Activated B cell treated with CpG ODN at 0.5 μM for 24 hours (primary cell): ENCODE data around the gene RBM47. TPM values are rescaled to one million over a fixed set of nuclear protein-coding genes. Genes with fewer than 3 reads are reported as not detected.
A peak's percentile ranks its signal among the peaks of the same experiment; 100 is the strongest.
"Not testable (repeated sequence)": the region's sequence is repeated elsewhere in the genome, so short reads cannot be mapped to it uniquely, and the experiment has no call there.

Experiments
- ATAC-seq: fragments of 200-7000 bp; cut with Tn5 transposase; one replicate; pipeline ENCODE4 v1.10.0; 2021; ENCODE audit warnings: low read depth, mild to moderate bottlenecking, moderate library complexity
- CTCF ChIA-PET: fragments of 350-600 bp; sonication (Branson Sonifier 250); formaldehyde crosslinking; loops from one replicate; lab custom pipeline; 2021; ENCODE audit warnings: antibody characterized with exemption; lab: Charles Lee
- POLR2A ChIA-PET: fragments of 350-600 bp; sonication (Branson Sonifier 250); formaldehyde crosslinking; loops from one replicate; lab custom pipeline; 2021; ENCODE audit warnings: antibody characterized with exemption; lab: Charles Lee
- DNase-seq: peaks from one replicate; pipeline ENCODE4 v3.0.0; 2022
- H3K27ac Mint-ChIP-seq: one replicate; pipeline ENCODE4 v1.8.0; 2020; ENCODE audit warnings: mixed read lengths
- H3K27me3 Mint-ChIP-seq: one replicate; pipeline ENCODE4 v1.8.0; 2021; ENCODE audit warnings: mixed read lengths
- H3K36me3 Mint-ChIP-seq: one replicate; pipeline ENCODE4 v1.8.0; 2021; ENCODE audit warnings: low read depth, mixed read lengths
- H3K4me1 Mint-ChIP-seq: one replicate; pipeline ENCODE4 v1.8.0; 2021; ENCODE audit warnings: mixed read lengths
- H3K4me3 Mint-ChIP-seq: one replicate; pipeline ENCODE4 v1.8.0; 2020; ENCODE audit warnings: mild to moderate bottlenecking, mixed read lengths
- H3K9me3 Mint-ChIP-seq: one replicate; pipeline ENCODE4 v1.8.0; 2020; ENCODE audit warnings: mixed read lengths
- CTCF ChIP-seq: fragments of 200-600 bp; IDR thresholded peaks from one replicate; pipeline ENCODE4 v1.8.0; 2022; ENCODE audit warnings: antibody characterized with exemption, mild to moderate bottlenecking
- intact Hi-C: fragments of 100-400 bp; cut with micrococcal nuclease; formaldehyde crosslinking; loops from one replicate; pipeline ENCODE4 v1.15.1; 2024
- total RNA-seq: library from RNA; stranded (reverse); gene quantifications from 2 replicates; pipeline ENCODE4 v1.2.3, GENCODE V29; 2022

Gene RBM47
- total RNA-seq, 1 donor from 2014 or later: 8.0 TPM

- ATAC-seq (no peak), DNase-seq (no peak)
- H3K27me3 Mint-ChIP-seq: no peaks in the 10 kb centered on the region
- CTCF ChIA-PET: no interaction called here
- no peak overlapping the region for H3K4me3 Mint-ChIP-seq
- intact Hi-C loops: no loop called here
- H3K36me3 Mint-ChIP-seq: no peaks in the 10 kb centered on the region
- TF ChIP-seq CTCF: no peak
- no peaks in the 10 kb centered on the region for H3K9me3 Mint-ChIP-seq
- peaks cover 10% of the 10 kb centered on the region for H3K4me1 Mint-ChIP-seq
- POLR2A ChIA-PET: interaction anchor here (0.6 kb wide), 1 partner anchor 68 kb away, joined by 4 read pairs; no protein-coding TSS in a partner anchor
- H3K27ac Mint-ChIP-seq: no peak overlapping the region
Observed at GRCh38 chr4:40524366-40525041, 105.2 kb downstream of the RBM47 start.

GRCh38 chr4:40523581-40523980 is 106.1 kb downstream of the RBM47 start:
- peaks cover 10% of the 10 kb centered on the region for H3K4me1 Mint-ChIP-seq
- DNase-seq: no peak
- ChIA-PET POLR2A (no interaction called here), CTCF (no interaction called here)
- no peak for TF ChIP-seq CTCF
- H3K36me3 Mint-ChIP-seq: no peaks in the 10 kb centered on the region
- no peaks in the 10 kb centered on the region for H3K9me3 Mint-ChIP-seq
- H3K27ac Mint-ChIP-seq: no peak overlapping the region
- no peaks in the 10 kb centered on the region for H3K27me3 Mint-ChIP-seq
- no peak overlapping the region for H3K4me3 Mint-ChIP-seq
- intact Hi-C loops: no loop called here
- no peak for ATAC-seq

GRCh38 chr4:40521957-40522356 is 107.7 kb downstream of the RBM47 start:
- Mint-ChIP-seq H3K9me3 (no peaks in the 10 kb centered on the region), H3K27ac (no peak overlapping the region), H3K4me3 (no peak overlapping the region), H3K4me1 (peaks cover 17% of the 10 kb centered on the region), H3K27me3 (no peaks in the 10 kb centered on the region), H3K36me3 (no peaks in the 10 kb centered on the region)
- TF ChIP-seq CTCF: no peak
- no peak for ATAC-seq
- intact Hi-C loops: no loop called here
- POLR2A ChIA-PET: no interaction called here
- CTCF ChIA-PET: no interaction called here
- no peak for DNase-seq

GRCh38 chr4:40520533-40520932 is 109.1 kb downstream of the RBM47 start:
- CTCF ChIA-PET: no interaction called here
- intact Hi-C loops: no loop called here
- DNase-seq: no peak
- no peak overlapping the region for H3K27ac Mint-ChIP-seq
- no peaks in the 10 kb centered on the region for H3K9me3 Mint-ChIP-seq
- H3K4me1 Mint-ChIP-seq: peaks cover 31% of the 10 kb centered on the region
- no peak for TF ChIP-seq CTCF
- POLR2A ChIA-PET: no interaction called here
- no peaks in the 10 kb centered on the region for H3K27me3 Mint-ChIP-seq
- no peak for ATAC-seq
- no peak overlapping the region for H3K4me3 Mint-ChIP-seq
- H3K36me3 Mint-ChIP-seq: no peaks in the 10 kb centered on the region

- H3K4me3 Mint-ChIP-seq, ATAC-seq, CTCF ChIA-PET, H3K27me3 Mint-ChIP-seq, H3K9me3 Mint-ChIP-seq, POLR2A ChIA-PET, H3K36me3 Mint-ChIP-seq, DNase-seq: not testable (repeated sequence)
- Mint-ChIP-seq H3K27ac (peak overlapping the region; percentile 59), H3K4me1 (peaks cover 51% of the 10 kb centered on the region)
- intact Hi-C loops: loop anchor here (5.0 to 10.0 kb wide), 5 partner anchors 35 to 460 kb away; partner anchors contain the start of genes N4BP2, RBM47 and RHOH
Observed at GRCh38 chr4:40517081-40517480, 112.6 kb downstream of the RBM47 start.
